Measurements from ENCODE around the gene DACH1. TPM values are rescaled to one million over a fixed set of nuclear protein-coding genes. Genes with fewer than 3 reads are reported as not detected.
A peak's percentile ranks its signal among the peaks of the same experiment; 100 is the strongest.

Gene DACH1
- total and polyA plus RNA-seq, 2 of the 8 experiments (the other 6 are each of a cell fraction or from before 2014, with no cell fraction given), result 0.12 to 0.67 TPM

GRCh38 chr13:71863254-71863865, 3.6 kb downstream of the DACH1 start:
- Histone ChIP-seq H2BK20ac (ENCODE audit: low read length) (no peak overlapping the region), H3K56ac (replicated peaks; ENCODE audit: insufficient read length, low read depth, low read length) (no peak overlapping the region), H3K27ac (ENCODE audit: low read depth, low read length) (no peak overlapping the region), H3K79me2 (ENCODE audit: control insufficient read depth in 1 of 2, insufficient read depth in 2 of 2, low read length in 2 of 2) (no peaks in the 10 kb centered on the region), H3K18ac (ENCODE audit: extremely low read depth, low read length) (no peak overlapping the region), H3K14ac (ENCODE audit: insufficient read length) (no peak overlapping the region), H3K23me2 (ENCODE audit: low read depth, low read length) (peaks cover 30% of the 10 kb centered on the region; the same call in 1 of the 2 replicates), H4K20me1 (replicated peaks in 1 of 2; ENCODE audit: control insufficient read depth in 1 of 2, insufficient read depth in 2 of 2, low read length in 2 of 2) (no peaks in the 10 kb centered on the region), H2AFZ (ENCODE audit: low read length) (no peak overlapping the region), H3K4ac (replicated peaks; ENCODE audit: insufficient read length, low read depth, low read length) (no peak overlapping the region), H2BK12ac (ENCODE audit: low read depth, low read length) (no peak overlapping the region), H3K23ac (ENCODE audit: insufficient read length) (no peak overlapping the region), H3K9ac (replicated peaks in 1 of 4; ENCODE audit: extremely low read depth in 1 of 4, low read depth in 3 of 4, low read length in 3 of 4) (no peak overlapping the region), H3K4me3 (ENCODE audit: extremely low read depth in 1 of 4, insufficient read depth in 2 of 4, low read depth in 3 of 4, low read length in 4 of 4) (no peak overlapping the region; a peak in 1 of 8 replicates), H3K9me3 (ENCODE audit: insufficient read depth in 2 of 2, low read depth in 1 of 2, low read length in 1 of 2) (no peaks in the 10 kb centered on the region), H3K79me1 (ENCODE audit: low read depth, low read length) (no peaks in the 10 kb centered on the region), H4K8ac (ENCODE audit: extremely low read depth, insufficient read depth, low read length) (no peak overlapping the region), H2BK15ac (ENCODE audit: low read length) (no peak overlapping the region), H3K27me3 (replicated peaks in 1 of 4; ENCODE audit: control insufficient read depth in 3 of 4, extremely low read depth in 1 of 4, insufficient read depth in 3 of 4, low read length in 3 of 4) (peaks cover 13 to 53% (median 37%) of the 10 kb centered on the region in 4 experiments), H3K4me1 (replicated peaks in 1 of 4; ENCODE audit: control insufficient read depth in 3 of 4, insufficient read depth in 4 of 4, low read length in 3 of 4) (peaks cover 0 to 3% (median 2%) of the 10 kb centered on the region in 4 experiments; a peak in 2 of 7 replicates), H2AK5ac (ENCODE audit: low read depth, low read length) (no peak overlapping the region), H4K91ac (replicated peaks; ENCODE audit: insufficient read length, low read length) (no peak overlapping the region), H2BK5ac (ENCODE audit: low read depth, low read length) (no peak overlapping the region), H4K5ac (ENCODE audit: insufficient read length, low read depth, low read length) (no peak overlapping the region), H2BK120ac (replicated peaks; ENCODE audit: low read depth, low read length) (no peak overlapping the region), H3K4me2 (ENCODE audit: insufficient read depth in 1 of 2, low read depth in 2 of 2, low read length in 2 of 2) (peak overlapping the region in 1 of 2 experiments; percentile 80; a peak in 1 of 4 replicates), H3K36me3 (ENCODE audit: control insufficient read depth in 2 of 4, insufficient read depth in 4 of 4, low read length in 3 of 4) (no peaks in the 10 kb centered on the region)
- CTCF ChIA-PET (ENCODE audit: partially characterized antibody), result interaction anchor here (0.9 to 4.2 kb wide), 3 partner anchors 16 to 543 kb away, joined by 3 to 22 read pairs (median 7); no protein-coding TSS in a partner anchor
- FAIRE-seq (no peak), DNase-seq (ENCODE audit: low read depth in 1 of 2, low spot score in 2 of 2) (no peak)
- WGBS, 2 experiments (ENCODE audit: extremely low coverage in 1 of 2, insufficient coverage in 1 of 2, insufficient read length in 1 of 2, insufficient replicate concordance in 2 of 2, low coverage in 1 of 2, low lambda C conversion rate in 2 of 2, missing lambda C conversion rate in 1 of 2), result 72% methylated on average over 4 of the region's 4 CpGs; no CpG with 5 or more reads in 1 of the 2 experiments
- POLR2A ChIA-PET (ENCODE audit: partially characterized antibody), result no interaction called here
- TF ChIP-seq EGR1 (IDR thresholded peaks at IDR 0.05; ENCODE audit: borderline replicate concordance, low read depth, low read length) (no peak), SAP30 (IDR thresholded peaks at IDR 0.05; ENCODE audit: insufficient read depth, insufficient replicate concordance, low read length) (no peak), BCL11A (IDR thresholded peaks at IDR 0.05; ENCODE audit: low read depth in 2 of 2, low read length in 2 of 2) (no peak), USF2 (IDR thresholded peaks at IDR 0.05; ENCODE audit: low read length) (no peak), ATF2 (IDR thresholded peaks at IDR 0.05; ENCODE audit: low read length) (no peak), TAF7 (optimal IDR thresholded peaks at IDR 0.05; ENCODE audit: borderline replicate concordance, low read depth, low read length) (no peak), CREB1 (IDR thresholded peaks at IDR 0.05) (no peak), POU5F1 (IDR thresholded peaks at IDR 0.05; ENCODE audit: low read depth, low read length) (no peak), NANOG (IDR thresholded peaks at IDR 0.05; ENCODE audit: insufficient read depth, low read depth, low read length, poor library complexity, severe bottlenecking) (no peak)

All from H1 (cell line).